H1 (cell line): ENCODE data around the gene KLHL14. TPM values are rescaled to one million over a fixed set of nuclear protein-coding genes. Genes with fewer than 3 reads are reported as not detected.

ENCODE experiments used
- CTCF ChIA-PET: fragments of 300-600 bp; sonication (Branson Sonifier 250); formaldehyde crosslinking; loops from one replicate; lab custom pipeline; 2021; ENCODE audit not compliant: partially characterized antibody; lab: Charles Lee
- POLR2A ChIA-PET: fragments of 300-600 bp; sonication (Branson Sonifier 250); formaldehyde crosslinking; loops from one replicate; lab custom pipeline; 2021; ENCODE audit warnings: inconsistent platforms; ENCODE audit not compliant: partially characterized antibody; lab: Charles Lee
- DNase-seq, 2 experiments: peaks; one replicate each; pipeline versions ENCODE4 v3.0.0 to v3.0.0-alpha.2; 2010 to 2022; ENCODE audit warnings: low spot score in 2 of 2, low read depth in 1 of 2, mixed read lengths in 1 of 2
- FAIRE-seq: peaks from 2 replicates; lab custom pipeline; 2011; peaks lifted over from hg19 to GRCh38; lab: Jason Lieb, UNC
- H2AFZ ChIP-seq: 2 replicates; pipeline ENCODE4 v1.8.1; 2012; ENCODE audit warnings: low read length, inconsistent platforms
- H2AK5ac ChIP-seq: 2 replicates; pipeline ENCODE4 v1.6.1; 2013; ENCODE audit warnings: low read depth, low read length
- H2BK120ac ChIP-seq: replicated peaks from 2 replicates; pipeline ENCODE3; 2013; ENCODE audit warnings: low read depth, low read length, inconsistent platforms
- H2BK12ac ChIP-seq: 2 replicates; pipeline ENCODE4 v1.6.1; 2013; ENCODE audit warnings: low read depth, low read length
- H2BK15ac ChIP-seq: 2 replicates; pipeline ENCODE4 v1.6.1; 2013; ENCODE audit warnings: low read length
- H2BK20ac ChIP-seq: 2 replicates; pipeline ENCODE4 v1.6.1; 2013; ENCODE audit warnings: low read length
- H2BK5ac ChIP-seq: 2 replicates; pipeline ENCODE4 v1.6.1; 2013; ENCODE audit warnings: low read depth, low read length
- H3K14ac ChIP-seq: 2 replicates; pipeline ENCODE4 v1.6.1; 2013; ENCODE audit warnings: inconsistent platforms; ENCODE audit not compliant: insufficient read length
- H3K18ac ChIP-seq: 2 replicates; pipeline ENCODE4 v1.6.1; 2013; ENCODE audit warnings: low read length; ENCODE audit errors: extremely low read depth
- H3K23ac ChIP-seq: 2 replicates; pipeline ENCODE4 v1.6.1; 2013; ENCODE audit warnings: inconsistent platforms; ENCODE audit not compliant: insufficient read length
- H3K23me2 ChIP-seq: 2 replicates; pipeline ENCODE4 v1.6.1; 2013; ENCODE audit warnings: low read depth, low read length
- H3K27ac ChIP-seq: 2 replicates; pipeline ENCODE4 v1.6.1; 2011; ENCODE audit warnings: low read depth, low read length, inconsistent platforms
- H3K27me3 ChIP-seq, 4 experiments: replicated peaks in 1 of 4; 1 replicate in 1 of 4; 2 replicates in 3 of 4; pipeline versions ENCODE4 v1.6.1 to v1.8.1; 2011 to 2013; ENCODE audit warnings: low read length in 3 of 4, mild to moderate bottlenecking in 3 of 4, inconsistent platforms in 2 of 4, mixed read lengths in 2 of 4, moderate library complexity in 1 of 4; ENCODE audit not compliant: control insufficient read depth in 3 of 4, insufficient read depth in 3 of 4; ENCODE audit errors: extremely low read depth in 1 of 4
- H3K36me3 ChIP-seq, 4 experiments: 2 replicates each; pipeline versions ENCODE4 v1.6.1 to v1.8.1; 2011 to 2013; ENCODE audit warnings: mild to moderate bottlenecking in 4 of 4, low read length in 3 of 4, moderate library complexity in 2 of 4, control low read depth in 1 of 4, inconsistent platforms in 1 of 4; ENCODE audit not compliant: insufficient read depth in 4 of 4, control insufficient read depth in 2 of 4
- H3K4ac ChIP-seq: replicated peaks from 2 replicates; pipeline ENCODE3; 2013; ENCODE audit warnings: low read length, low read depth, mixed read lengths, inconsistent platforms; ENCODE audit not compliant: insufficient read length
- H3K4me1 ChIP-seq, 4 experiments: replicated peaks in 1 of 4; 1 replicate in 1 of 4; 2 replicates in 3 of 4; pipeline versions ENCODE4 v1.6.1 to v1.8.1; 2011 to 2013; ENCODE audit warnings: low read length in 3 of 4, inconsistent platforms in 2 of 4, mixed read lengths in 1 of 4; ENCODE audit not compliant: insufficient read depth in 4 of 4, control insufficient read depth in 3 of 4
- H3K4me2 ChIP-seq, 2 experiments: 2 replicates each; pipeline versions ENCODE4 v1.6.1 to v1.8.1; 2011 to 2013; ENCODE audit warnings: low read depth in 2 of 2, low read length in 2 of 2, control low read depth in 1 of 2, inconsistent platforms in 1 of 2, mild to moderate bottlenecking in 1 of 2; ENCODE audit not compliant: insufficient read depth in 1 of 2
- H3K4me3 ChIP-seq, 4 experiments: fragments of 200-600, 300-600 bp in 1 of 4; sonication (generic), shearing (Covaris generic), sonication (Bioruptor Twin) in 1 of 4; 2 replicates each; pipeline versions ENCODE4 v1.5.1 to v1.8.1; 2011 to 2016; ENCODE audit warnings: low read length in 4 of 4, low read depth in 3 of 4, control low read depth in 2 of 4, inconsistent platforms in 2 of 4, mild to moderate bottlenecking in 2 of 4, mixed read lengths in 1 of 4, moderate library complexity in 1 of 4; ENCODE audit not compliant: insufficient read depth in 2 of 4; ENCODE audit errors: extremely low read depth in 1 of 4
- H3K56ac ChIP-seq: replicated peaks from 2 replicates; pipeline ENCODE3; 2013; ENCODE audit warnings: low read depth, mild to moderate bottlenecking, mixed read lengths, low read length, inconsistent platforms; ENCODE audit not compliant: insufficient read length
- H3K79me1 ChIP-seq: 2 replicates; pipeline ENCODE4 v1.6.1; 2013; ENCODE audit warnings: low read depth, low read length, control low read depth
- H3K79me2 ChIP-seq, 2 experiments: 2 replicates each; pipeline versions ENCODE4 v1.6.1 to v1.8.1; 2012 to 2013; ENCODE audit warnings: low read length in 2 of 2, mild to moderate bottlenecking in 2 of 2, inconsistent platforms in 1 of 2; ENCODE audit not compliant: insufficient read depth in 2 of 2, control insufficient read depth in 1 of 2
- H3K9ac ChIP-seq, 4 experiments: replicated peaks in 1 of 4; 1 replicate in 1 of 4; 2 replicates in 3 of 4; pipeline versions ENCODE4 v1.6.1 to v1.8.1; 2011 to 2013; ENCODE audit warnings: low read depth in 3 of 4, low read length in 3 of 4, control low read depth in 2 of 4, mild to moderate bottlenecking in 2 of 4, moderate library complexity in 2 of 4, inconsistent platforms in 1 of 4; ENCODE audit errors: extremely low read depth in 1 of 4
- H3K9me3 ChIP-seq, 2 experiments: 2 replicates each; pipeline versions ENCODE4 v1.6.1 to v1.8.1; 2012 to 2013; ENCODE audit warnings: mild to moderate bottlenecking in 2 of 2, moderate library complexity in 2 of 2, control low read depth in 1 of 2, inconsistent platforms in 1 of 2, low read depth in 1 of 2, low read length in 1 of 2, mixed read lengths in 1 of 2; ENCODE audit not compliant: insufficient read depth in 2 of 2
- H4K20me1 ChIP-seq, 2 experiments: replicated peaks in 1 of 2; 2 replicates each; pipeline versions ENCODE3 to v1.8.1; 2011 to 2013; ENCODE audit warnings: inconsistent platforms in 2 of 2, low read length in 2 of 2, mild to moderate bottlenecking in 1 of 2; ENCODE audit not compliant: insufficient read depth in 2 of 2, control insufficient read depth in 1 of 2
- H4K5ac ChIP-seq: 2 replicates; pipeline ENCODE4 v1.6.1; 2013; ENCODE audit warnings: low read length, low read depth, mixed read lengths, inconsistent platforms; ENCODE audit not compliant: insufficient read length
- H4K8ac ChIP-seq: 2 replicates; pipeline ENCODE4 v1.8.0; 2013; ENCODE audit warnings: mild to moderate bottlenecking, moderate library complexity, low read length, inconsistent platforms; ENCODE audit not compliant: insufficient read depth; ENCODE audit errors: extremely low read depth
- H4K91ac ChIP-seq: replicated peaks from 2 replicates; pipeline ENCODE3; 2013; ENCODE audit warnings: low read length, mixed read lengths, inconsistent platforms; ENCODE audit not compliant: insufficient read length
- BCL11A ChIP-seq, 2 experiments: IDR thresholded peaks; one replicate each; pipeline ENCODE4 v1.6.1; 2011; ENCODE audit warnings: low read depth in 2 of 2, low read length in 2 of 2, mild to moderate bottlenecking in 2 of 2
- CBX5 ChIP-seq: fragments of 300-800, 300-1000 bp; sonication (generic); IDR thresholded peaks from 2 replicates; pipeline ENCODE4 v1.7.1; 2016; ENCODE audit warnings: antibody characterized with exemption, low read length, low read depth
- CEBPB ChIP-seq: IDR thresholded peaks from 2 replicates; pipeline ENCODE4 v1.6.1; 2012; ENCODE audit warnings: low read depth, low read length
- EP300 ChIP-seq, 2 experiments: IDR thresholded peaks; 1 replicate in 1 of 2; 2 replicates in 1 of 2; pipeline ENCODE4 v1.6.1; 2011 to 2012; ENCODE audit warnings: low read depth in 2 of 2, low read length in 2 of 2, mild to moderate bottlenecking in 2 of 2, borderline replicate concordance in 1 of 2, inconsistent platforms in 1 of 2, moderate library complexity in 1 of 2
- FOSL1 ChIP-seq: IDR thresholded peaks from 2 replicates; pipeline ENCODE4 v1.6.1; 2011; ENCODE audit warnings: mild to moderate bottlenecking, low read depth, low read length, moderate library complexity; ENCODE audit not compliant: insufficient read depth
- NANOG ChIP-seq: IDR thresholded peaks from 2 replicates; pipeline ENCODE4 v1.6.1; 2011; ENCODE audit warnings: low read length, low read depth, mild to moderate bottlenecking, inconsistent platforms; ENCODE audit not compliant: insufficient read depth, poor library complexity, severe bottlenecking
- NRF1 ChIP-seq: IDR thresholded peaks from 2 replicates; pipeline ENCODE4 v1.6.1; 2011; ENCODE audit warnings: mild to moderate bottlenecking, low read depth, low read length, improper control_type of control experiment
- POLR2A ChIP-seq, 2 experiments: IDR thresholded peaks; 1 replicate in 1 of 2; 2 replicates in 1 of 2; pipeline ENCODE4 v1.6.1; 2011; ENCODE audit warnings: low read depth in 2 of 2, low read length in 2 of 2, mild to moderate bottlenecking in 2 of 2; ENCODE audit errors: control extremely low read depth in 1 of 2
- POU5F1 ChIP-seq: IDR thresholded peaks from 2 replicates; pipeline ENCODE4 v1.6.1; 2011; ENCODE audit warnings: low read depth, mild to moderate bottlenecking, low read length, moderate library complexity
- RBBP5 ChIP-seq: IDR thresholded peaks from 2 replicates; pipeline ENCODE4 v1.7.1; 2012; ENCODE audit warnings: low read depth, mild to moderate bottlenecking, inconsistent platforms, low read length, moderate library complexity, borderline replicate concordance
- RFX5 ChIP-seq: IDR thresholded peaks from 2 replicates; pipeline ENCODE4 v1.6.1; 2011; ENCODE audit warnings: low read depth, low read length, improper control_type of control experiment, borderline replicate concordance
- SIRT6 ChIP-seq: IDR thresholded peaks from one replicate; pipeline ENCODE4 v1.7.1; 2012; ENCODE audit warnings: low read length, inconsistent platforms
- YY1 ChIP-seq: IDR thresholded peaks from 2 replicates; pipeline ENCODE4 v1.6.1; 2011; ENCODE audit warnings: low read depth, mild to moderate bottlenecking, low read length
- ZNF274 ChIP-seq: IDR thresholded peaks from 2 replicates; pipeline ENCODE4 v1.7.0; 2012; ENCODE audit warnings: low read length, borderline replicate concordance; ENCODE audit errors: extremely low read depth
- WGBS, 2 experiments: shearing (Covaris generic) in 1 of 2; methylation state at CpG; one replicate each; pipeline versions ENCODE4 v1.1.6 to v1.1.7; 2013 to 2015; ENCODE audit warnings: low lambda C conversion rate in 2 of 2, mixed read lengths in 2 of 2, inconsistent platforms in 1 of 2, low coverage in 1 of 2, missing lambda C conversion rate in 1 of 2; ENCODE audit not compliant: insufficient replicate concordance in 2 of 2, insufficient coverage in 1 of 2, insufficient read length in 1 of 2; ENCODE audit errors: extremely low coverage in 1 of 2, missing lambda C conversion rate in 1 of 2; 5-methylcytosine and 5-hydroxymethylcytosine counted together
- polyA plus RNA-seq, 7 experiments: library from polyadenylated mRNA; depleted of rRNA in 3 of 7; stranded (reverse) in 5 of 7; unstranded in 2 of 7; fragments of >200 nt in 5 of 7; fragments of 200-250 nt in 2 of 7; gene quantifications; 1 replicate in 5 of 7; 2 replicates in 1 of 7; 4 replicates in 1 of 7; pipeline versions ENCODE4 v1.2.1 to v1.2.3, GENCODE V29; 2011 to 2013; ENCODE audit warnings: missing spikeins in 2 of 7, mixed read lengths in 2 of 7
- total RNA-seq: library from RNA; stranded (reverse); fragmentation: NEBNext Ultra II Directional; extraction: Animal tissue kit (Norgen Biotek cat#: 25700); gene quantifications from 2 replicates; pipeline ENCODE4 v1.2.1, GENCODE V29; 2021
- TF ChIP-seq, protein P1 (sequence below): IDR thresholded peaks from 2 replicates; pipeline ENCODE4 v1.6.1; 2012; ENCODE audit warnings: inconsistent platforms

Gene KLHL14
- total and polyA plus RNA-seq, 2 of the 8 experiments (the other 6 are each of a cell fraction or from before 2014, with no cell fraction given): 1.1 to 1.2 TPM

DNA sequence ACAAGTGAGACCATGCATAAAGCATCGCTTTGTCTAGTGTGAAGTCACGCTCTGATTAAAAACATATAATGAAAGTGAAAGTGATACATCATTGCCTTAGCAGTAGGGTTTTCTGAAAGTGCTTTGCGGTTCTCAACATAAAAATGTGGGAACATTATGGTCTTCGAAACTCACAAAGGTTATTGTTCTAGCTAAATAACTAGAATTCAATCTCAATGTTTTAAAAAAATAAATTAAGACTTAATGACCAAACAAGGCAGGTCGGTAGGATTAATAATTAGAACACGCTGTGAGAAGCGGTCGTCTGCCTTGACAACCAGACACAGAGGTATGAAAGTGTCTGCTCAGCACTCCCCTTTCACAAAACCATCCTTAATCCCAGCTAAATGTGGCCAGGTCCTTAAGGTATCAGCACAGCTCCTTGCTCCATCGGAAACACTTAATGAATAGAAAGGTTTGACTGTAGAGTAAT, 42.2 kb downstream of the KLHL14 start:
- no peak overlapping the region for H2AK5ac ChIP-seq
- no peak for DNase-seq
- H4K91ac ChIP-seq: no peak overlapping the region
- no peaks in the 10 kb centered on the region for H3K23me2 ChIP-seq
- no peak overlapping the region for H3K4me3 ChIP-seq
- H3K4ac ChIP-seq: no peak overlapping the region
- H2BK5ac ChIP-seq: no peak overlapping the region
- no peak overlapping the region for H3K56ac ChIP-seq
- no peak overlapping the region for H3K18ac ChIP-seq
- no peak overlapping the region for H4K8ac ChIP-seq
- H3K79me1 ChIP-seq: no peaks in the 10 kb centered on the region
- H3K36me3 ChIP-seq: no peaks in the 10 kb centered on the region
- no peak overlapping the region for H2BK120ac ChIP-seq
- H3K79me2 ChIP-seq: no peaks in the 10 kb centered on the region
- H2AFZ ChIP-seq: no peak overlapping the region
- H3K27ac ChIP-seq: no peak overlapping the region
- no peak for FAIRE-seq
- H3K9ac ChIP-seq: no peak overlapping the region
- no peak overlapping the region for H4K5ac ChIP-seq
- no peaks in the 10 kb centered on the region for H3K27me3 ChIP-seq
- no peak overlapping the region for H2BK12ac ChIP-seq
- no peaks in the 10 kb centered on the region for H4K20me1 ChIP-seq
- no peak overlapping the region for H2BK20ac ChIP-seq
- 92% methylated on average over 9 of the region's 9 CpGs; no CpG with 5 or more reads in 1 of the 2 experiments for WGBS, 2 experiments
- no peak overlapping the region for H3K23ac ChIP-seq
- no peak overlapping the region for H3K4me2 ChIP-seq
- no peaks in the 10 kb centered on the region for H3K9me3 ChIP-seq
- POLR2A ChIA-PET: no interaction called here
- CTCF ChIA-PET: interaction anchor here (0.7 to 1.6 kb wide), 3 partner anchors 12 to 952 kb away, joined by 3 to 8 read pairs (median 8); no protein-coding TSS in a partner anchor
- H3K4me1 ChIP-seq: peaks cover 0 to 8% (median 3%) of the 10 kb centered on the region in 4 experiments; a peak in 3 of 7 replicates
- H3K14ac ChIP-seq: no peak overlapping the region
- H2BK15ac ChIP-seq: no peak overlapping the region
- no peak for TF ChIP-seq CEBPB
- TF ChIP-seq CBX5: no peak
- TF ChIP-seq, protein P1, sequence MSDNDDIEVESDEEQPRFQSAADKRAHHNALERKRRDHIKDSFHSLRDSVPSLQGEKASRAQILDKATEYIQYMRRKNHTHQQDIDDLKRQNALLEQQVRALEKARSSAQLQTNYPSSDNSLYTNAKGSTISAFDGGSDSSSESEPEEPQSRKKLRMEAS: no peak
- no peak for TF ChIP-seq YY1
- TF ChIP-seq EP300 (IDR thresholded peaks at IDR 0.05; ENCODE audit: borderline replicate concordance in 1 of 2, low read depth in 2 of 2, low read length in 2 of 2): no peak
- TF ChIP-seq BCL11A (IDR thresholded peaks at IDR 0.05; ENCODE audit: low read depth in 2 of 2, low read length in 2 of 2): no peak
- no peak for TF ChIP-seq RFX5
- no peak for TF ChIP-seq POLR2A (IDR thresholded peaks at IDR 0.05; ENCODE audit: control extremely low read depth in 1 of 2, low read depth in 2 of 2, low read length in 2 of 2)
- no peak for TF ChIP-seq FOSL1
- TF ChIP-seq SIRT6: no peak
- TF ChIP-seq ZNF274: no peak
- no peak for TF ChIP-seq NRF1
- no peak for TF ChIP-seq NANOG
- no peak for TF ChIP-seq POU5F1
- TF ChIP-seq RBBP5: no peak
